AG09309 (cell line): ENCODE data around the gene MARK3.

Source experiments
- DNase-seq: peaks from one replicate; pipeline ENCODE4 v3.0.0-alpha.2; 2010; ENCODE audit warnings: low read depth
- H3K4me3 ChIP-seq: 2 replicates; pipeline ENCODE4 v1.5.1; 2011; ENCODE audit warnings: mild to moderate bottlenecking, low read depth, low read length, moderate library complexity; ENCODE audit not compliant: control insufficient read depth
- TF ChIP-seq, protein P1 (sequence below): IDR thresholded peaks from 2 replicates; pipeline ENCODE4 v1.5.1; 2011; ENCODE audit warnings: mild to moderate bottlenecking, low read depth, low read length, inconsistent platforms; ENCODE audit not compliant: insufficient read depth, control insufficient read depth; ENCODE audit errors: missing control alignments

The MARK3 gene

DNA sequence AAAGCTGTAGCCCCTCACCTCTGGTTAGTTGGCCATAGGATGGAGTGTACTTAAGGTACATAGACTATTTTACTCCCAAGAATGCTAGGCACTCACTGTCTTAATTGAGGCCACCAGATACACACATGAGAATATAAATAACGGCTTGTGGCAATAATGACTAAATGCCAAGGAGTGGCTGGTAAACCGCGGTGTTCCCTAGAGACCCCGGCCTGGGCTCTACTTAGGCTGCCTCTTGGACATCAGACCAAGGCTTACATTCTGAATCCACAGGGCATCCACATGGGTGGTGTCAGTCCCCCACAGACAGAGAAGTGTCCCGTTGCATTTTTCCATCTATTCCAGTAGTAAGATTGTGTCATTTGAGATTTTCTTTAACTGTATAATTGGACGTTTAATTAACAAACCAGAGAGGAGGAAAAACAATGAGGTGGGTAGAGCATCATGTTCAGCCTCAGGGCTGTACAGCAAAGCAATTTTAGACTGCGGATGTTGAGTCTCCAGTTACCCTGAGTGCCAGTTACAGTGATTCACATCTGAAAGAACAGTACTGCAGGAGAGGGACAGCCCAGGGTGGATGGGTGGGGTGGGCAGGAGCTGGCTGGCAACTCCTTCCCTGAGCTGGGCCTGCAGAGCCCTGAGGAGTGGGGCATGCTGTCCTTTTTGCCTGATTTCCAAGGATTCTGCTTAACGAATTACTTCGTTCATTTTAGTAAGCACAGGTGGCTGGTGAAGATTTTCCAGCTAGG is 116.9 kb downstream of the MARK3 start:
- no peak overlapping the region for H3K4me3 ChIP-seq
- no peak for DNase-seq
- TF ChIP-seq, protein P1, sequence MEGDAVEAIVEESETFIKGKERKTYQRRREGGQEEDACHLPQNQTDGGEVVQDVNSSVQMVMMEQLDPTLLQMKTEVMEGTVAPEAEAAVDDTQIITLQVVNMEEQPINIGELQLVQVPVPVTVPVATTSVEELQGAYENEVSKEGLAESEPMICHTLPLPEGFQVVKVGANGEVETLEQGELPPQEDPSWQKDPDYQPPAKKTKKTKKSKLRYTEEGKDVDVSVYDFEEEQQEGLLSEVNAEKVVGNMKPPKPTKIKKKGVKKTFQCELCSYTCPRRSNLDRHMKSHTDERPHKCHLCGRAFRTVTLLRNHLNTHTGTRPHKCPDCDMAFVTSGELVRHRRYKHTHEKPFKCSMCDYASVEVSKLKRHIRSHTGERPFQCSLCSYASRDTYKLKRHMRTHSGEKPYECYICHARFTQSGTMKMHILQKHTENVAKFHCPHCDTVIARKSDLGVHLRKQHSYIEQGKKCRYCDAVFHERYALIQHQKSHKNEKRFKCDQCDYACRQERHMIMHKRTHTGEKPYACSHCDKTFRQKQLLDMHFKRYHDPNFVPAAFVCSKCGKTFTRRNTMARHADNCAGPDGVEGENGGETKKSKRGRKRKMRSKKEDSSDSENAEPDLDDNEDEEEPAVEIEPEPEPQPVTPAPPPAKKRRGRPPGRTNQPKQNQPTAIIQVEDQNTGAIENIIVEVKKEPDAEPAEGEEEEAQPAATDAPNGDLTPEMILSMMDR: no peak

DNA sequence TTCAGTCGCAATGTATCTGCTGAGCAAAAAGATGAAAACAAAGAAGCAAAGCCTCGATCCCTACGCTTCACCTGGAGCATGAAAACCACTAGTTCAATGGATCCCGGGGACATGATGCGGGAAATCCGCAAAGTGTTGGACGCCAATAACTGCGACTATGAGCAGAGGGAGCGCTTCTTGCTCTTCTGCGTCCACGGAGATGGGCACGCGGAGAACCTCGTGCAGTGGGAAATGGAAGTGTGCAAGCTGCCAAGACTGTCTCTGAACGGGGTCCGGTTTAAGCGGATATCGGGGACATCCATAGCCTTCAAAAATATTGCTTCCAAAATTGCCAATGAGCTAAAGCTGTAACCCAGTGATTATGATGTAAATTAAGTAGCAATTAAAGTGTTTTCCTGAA is 117.7 kb downstream of the MARK3 start:
- TF ChIP-seq, protein P1: no peak
- no peak overlapping the region for H3K4me3 ChIP-seq
- no peak for DNase-seq

DNA sequence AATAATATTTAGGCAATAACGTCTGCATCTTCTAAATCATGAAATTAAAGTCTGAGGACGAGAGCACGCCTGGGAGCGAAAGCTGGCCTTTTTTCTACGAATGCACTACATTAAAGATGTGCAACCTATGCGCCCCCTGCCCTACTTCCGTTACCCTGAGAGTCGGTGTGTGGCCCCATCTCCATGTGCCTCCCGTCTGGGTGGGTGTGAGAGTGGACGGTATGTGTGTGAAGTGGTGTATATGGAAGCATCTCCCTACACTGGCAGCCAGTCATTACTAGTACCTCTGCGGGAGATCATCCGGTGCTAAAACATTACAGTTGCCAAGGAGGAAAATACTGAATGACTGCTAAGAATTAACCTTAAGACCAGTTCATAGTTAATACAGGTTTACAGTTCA is 118.1 kb downstream of the MARK3 start:
- no peak for DNase-seq

DNA sequence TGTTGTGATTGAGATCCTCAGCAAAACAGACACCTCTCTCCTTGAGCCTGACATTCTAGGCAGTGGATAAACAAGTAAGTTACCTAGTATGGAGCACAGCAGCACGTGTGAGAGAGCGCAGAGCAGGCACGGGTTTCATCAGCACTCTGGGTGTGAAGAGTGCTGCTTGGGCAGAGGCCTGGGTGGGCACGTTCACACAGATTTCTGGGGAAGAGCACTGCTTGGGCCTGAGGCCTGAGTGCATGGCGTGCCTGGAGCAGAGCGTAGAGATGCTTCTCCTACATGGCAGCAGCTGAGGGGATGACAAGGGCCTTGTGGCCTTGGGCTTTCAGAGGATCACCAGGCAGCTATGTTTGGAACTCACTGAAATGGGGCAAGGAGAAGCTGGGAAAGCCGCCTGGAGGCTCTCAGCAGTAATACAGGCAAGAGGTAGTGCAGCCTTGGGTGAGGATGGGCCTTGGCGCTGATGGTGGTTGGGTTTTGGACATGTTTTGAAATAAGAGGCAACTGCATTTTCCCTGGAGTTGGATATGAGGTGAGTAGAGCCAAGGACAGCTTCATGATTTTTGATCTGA is 119.9 kb downstream of the MARK3 start:
- no peak for DNase-seq
- no peak overlapping the region for H3K4me3 ChIP-seq
- TF ChIP-seq, protein P1: peak; percentile 5

More for the DNA sequence above, 118.1 kb downstream of the MARK3 start:
- H3K4me3 ChIP-seq: no peak overlapping the region
- TF ChIP-seq, protein P1: no peak

DNA sequence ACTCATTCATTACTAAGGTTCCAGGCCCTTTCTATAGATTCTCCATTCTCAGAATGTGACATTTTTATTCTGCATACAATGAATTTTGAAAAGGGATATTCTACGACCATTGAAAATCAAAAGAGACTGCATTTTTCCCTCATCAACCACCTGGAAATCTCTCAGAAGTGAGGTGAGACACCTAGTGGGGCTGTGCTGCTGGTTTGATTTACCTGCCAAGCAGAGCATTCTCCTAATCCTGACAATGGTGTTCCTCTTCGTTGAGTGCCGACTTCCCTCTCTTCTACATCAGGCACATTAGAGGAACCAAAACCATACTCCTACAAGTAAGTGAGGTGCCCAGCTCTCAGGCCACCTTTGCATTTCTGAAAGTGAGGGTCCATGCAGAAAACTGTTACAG is 122.5 kb downstream of the MARK3 start:
- TF ChIP-seq, protein P1: no peak
- no peak overlapping the region for H3K4me3 ChIP-seq
- DNase-seq: no peak

DNA sequence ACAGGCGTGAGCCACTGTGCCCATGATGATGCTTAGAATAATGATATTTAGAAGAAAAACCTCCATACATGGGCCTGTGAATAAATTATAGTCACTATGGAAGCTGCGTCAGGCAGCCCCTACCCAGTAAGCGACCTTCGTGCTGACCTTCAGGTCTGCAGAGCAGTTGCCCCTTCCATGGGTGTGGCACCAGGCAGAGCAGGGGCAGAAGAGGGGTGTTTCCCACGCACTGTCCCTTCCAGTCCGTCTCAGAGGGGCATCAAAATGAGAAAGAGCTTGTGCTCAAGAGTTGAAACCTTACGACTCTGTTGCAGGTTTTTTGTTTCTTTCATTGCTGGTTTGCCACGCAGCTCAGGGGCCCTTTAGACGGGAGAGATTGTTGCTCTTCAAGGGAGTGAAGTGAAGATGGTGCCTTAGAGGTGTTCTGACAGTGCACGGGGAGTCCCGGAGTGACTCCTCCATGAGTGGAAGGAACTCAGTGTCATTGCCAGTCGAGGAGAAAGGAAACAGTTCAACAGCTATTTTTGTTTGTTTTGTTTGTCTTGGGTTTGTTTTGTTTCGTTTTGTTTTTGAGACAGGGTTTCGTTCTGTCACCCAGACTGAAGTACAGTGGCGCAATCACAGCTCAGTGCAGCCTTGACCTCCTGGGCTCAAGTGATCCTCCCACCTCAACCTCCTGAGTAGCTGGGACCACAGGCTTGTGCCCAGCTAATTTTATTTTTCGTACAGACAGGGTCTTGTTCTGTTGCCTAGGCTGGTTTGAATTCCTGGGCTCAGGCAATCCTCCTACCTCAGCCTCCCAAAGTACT is 123.5 kb downstream of the MARK3 start:
- TF ChIP-seq, protein P1: no peak

More for the DNA sequence above, 123.5 kb downstream of the MARK3 start:
- no peak for DNase-seq
- H3K4me3 ChIP-seq: no peak overlapping the region
